T-helper 1 cell treated with Interleukin-12 subunit alpha and Interleukin-12 subunit beta and Interleukin-4 antibody, amounts not matched to agents 30 μg/mL and 1 μg/mL, for 36 hours (primary cell): ENCODE measurements around the gene ZNF224.

Experiments
- H3K27ac Mint-ChIP-seq: one replicate; pipeline ENCODE4 v1.8.0; 2021; ENCODE audit warnings: mild to moderate bottlenecking, mixed read lengths
- H3K27me3 Mint-ChIP-seq: one replicate; pipeline ENCODE4 v1.8.0; 2021; ENCODE audit warnings: low read depth, mixed read lengths
- H3K36me3 Mint-ChIP-seq: one replicate; pipeline ENCODE4 v1.8.0; 2021; ENCODE audit warnings: low read depth, mixed read lengths
- H3K4me1 Mint-ChIP-seq: one replicate; pipeline ENCODE4 v1.8.0; 2021; ENCODE audit warnings: low read depth, mixed read lengths
- H3K4me3 Mint-ChIP-seq: one replicate; pipeline ENCODE4 v1.8.0; 2021; ENCODE audit warnings: mild to moderate bottlenecking, moderate library complexity, mixed read lengths
- H3K9me3 Mint-ChIP-seq: one replicate; pipeline ENCODE4 v1.8.0; 2021; ENCODE audit warnings: mixed read lengths

The ZNF224 gene

DNA sequence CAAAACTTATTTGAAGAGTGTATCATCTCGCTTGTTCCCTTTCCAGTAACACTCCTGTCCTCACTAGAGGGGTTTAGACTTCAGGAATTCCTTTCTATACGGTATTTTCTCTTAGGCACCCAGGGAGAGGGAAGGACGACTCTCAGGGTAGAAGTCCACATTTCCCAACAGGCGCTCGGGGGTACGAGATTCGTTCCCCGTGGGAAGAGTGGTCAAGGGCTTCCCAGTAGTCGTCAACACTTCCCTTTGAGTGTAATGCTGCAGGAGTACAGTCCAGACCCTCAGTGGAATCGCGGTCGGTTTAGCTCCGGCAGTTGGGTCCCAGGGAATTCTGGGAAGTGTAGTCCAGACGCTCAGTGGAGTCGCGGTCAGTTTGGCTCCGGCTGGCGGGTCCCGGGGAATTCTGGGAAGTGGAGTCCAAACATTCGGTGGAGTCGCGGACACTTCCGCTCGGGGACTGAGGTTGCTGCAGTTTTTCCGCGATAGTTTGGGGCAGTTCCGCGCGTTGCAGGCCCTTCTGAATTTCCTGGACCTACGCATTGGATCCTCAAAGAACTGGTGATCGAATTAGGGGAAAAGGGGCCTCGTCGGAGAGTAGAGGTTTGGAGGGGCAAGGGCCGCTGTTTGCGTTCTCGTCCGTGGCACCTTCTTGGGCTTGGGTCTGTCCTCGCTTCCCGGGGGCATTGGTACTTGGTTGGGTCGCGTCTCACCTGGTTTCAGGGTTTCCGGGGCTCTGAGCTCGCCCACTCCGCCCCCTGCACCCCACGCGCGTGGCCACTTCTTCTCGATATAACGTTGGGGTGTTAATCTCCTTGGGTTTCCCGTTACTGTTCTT lies at the start of gene ZNF224:
TSS of gene ZNF224 (plus strand) at position 431 of the 835 bp plus-strand sequence. CDS start 3,513 bp downstream, outside the sequence.
- Mint-ChIP-seq H3K4me3 (peak within 1 kb of the TSS; percentile 97), H3K27me3 (no peaks in the 10 kb centered on the region), H3K4me1 (peaks cover 10% of the 10 kb centered on the region), H3K9me3 (peaks cover 39% of the 10 kb centered on the region), H3K27ac (peak within 1 kb of the TSS; percentile 84), H3K36me3 (peaks cover 31% of the 10 kb centered on the region)

DNA sequence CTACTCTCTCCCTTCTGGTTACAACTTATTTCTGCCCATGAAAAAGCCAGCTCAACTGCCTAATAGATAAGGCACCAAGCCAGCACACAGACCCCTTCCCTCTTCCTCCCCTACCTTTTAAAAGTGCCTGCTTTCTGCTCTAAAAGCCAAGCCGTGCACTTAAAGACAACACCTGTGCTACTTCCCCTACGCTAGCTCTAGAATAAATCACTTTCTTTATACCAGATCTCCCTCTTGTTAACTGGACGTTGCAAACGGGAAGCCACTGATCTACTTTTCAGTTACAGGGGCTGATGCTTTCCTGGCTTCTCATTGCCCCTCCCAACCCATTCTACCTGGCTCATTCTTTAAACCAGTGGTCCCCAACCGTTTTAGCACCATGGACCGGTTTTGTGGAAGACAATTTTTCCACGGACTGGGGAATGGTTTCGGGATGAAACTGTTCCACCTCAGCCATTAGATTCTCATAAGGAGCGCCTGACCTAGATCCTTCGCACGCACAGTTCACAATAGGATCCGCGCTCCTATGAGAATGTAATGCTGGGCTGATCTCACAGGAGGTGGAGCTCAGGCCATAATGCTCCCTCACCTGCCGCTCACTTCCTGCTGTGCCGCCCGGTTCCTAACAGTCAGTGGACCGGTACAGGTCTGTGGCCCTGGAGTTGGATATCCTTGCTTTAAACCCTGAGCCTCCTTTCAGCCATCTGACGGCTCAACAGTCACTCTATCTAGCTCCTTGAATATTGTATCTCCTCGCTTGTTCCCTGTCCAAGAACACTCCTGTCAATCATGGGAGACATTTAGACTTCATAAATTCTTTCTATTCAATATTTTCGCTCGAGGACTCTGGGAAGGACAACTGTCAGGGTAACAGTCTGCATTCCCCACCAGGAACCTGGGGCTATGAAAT lies 43.2 kb upstream of the ZNF224 start:
- peaks cover 69% of the 10 kb centered on the region for H3K9me3 Mint-ChIP-seq
- peaks cover 3% of the 10 kb centered on the region for H3K4me1 Mint-ChIP-seq
- H3K27ac Mint-ChIP-seq: no peak overlapping the region
- peak overlapping the region; percentile 74 for H3K4me3 Mint-ChIP-seq
- no peaks in the 10 kb centered on the region for H3K36me3 Mint-ChIP-seq
- H3K27me3 Mint-ChIP-seq: no peaks in the 10 kb centered on the region

DNA sequence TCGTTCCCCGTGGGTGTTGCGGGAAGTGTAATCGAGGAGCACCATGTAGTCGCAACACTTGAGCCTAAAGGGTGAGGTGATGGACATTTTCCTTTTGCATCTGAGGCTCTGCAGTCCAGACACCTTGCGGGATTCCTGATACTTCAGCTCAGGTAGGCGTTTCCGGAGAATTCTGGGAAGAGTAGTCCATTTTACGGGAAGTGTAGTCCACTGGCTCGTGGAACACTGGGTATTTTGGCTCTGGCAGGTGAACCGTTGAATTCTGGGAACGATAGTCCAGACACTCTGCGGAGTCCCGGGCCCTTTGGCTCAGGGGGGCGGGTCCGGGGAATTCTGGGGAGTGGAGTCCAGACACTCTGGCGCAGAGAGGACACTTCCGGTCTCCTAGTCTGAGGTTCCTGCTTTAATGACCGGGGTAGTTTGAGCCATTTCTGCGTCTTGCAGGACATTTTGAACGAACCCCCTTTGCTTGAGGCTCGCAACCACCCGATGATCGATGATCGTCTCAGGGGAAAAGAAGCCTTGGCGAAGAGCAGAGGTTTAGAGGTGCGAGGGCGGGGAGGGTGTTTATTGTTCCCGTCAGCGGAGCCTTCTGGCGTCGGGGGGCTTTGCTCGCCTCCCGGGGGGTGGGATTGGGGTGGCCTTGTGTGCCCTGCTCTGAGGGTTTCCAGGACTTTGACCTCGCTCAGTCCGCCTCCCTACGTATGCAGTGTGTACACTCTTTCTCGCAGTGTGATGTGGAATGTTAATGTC lies 42.3 kb upstream of the ZNF224 start, which contains the start of gene ZNF223:
TSS of gene ZNF223 (plus strand) at position 387 of the 753 bp plus-strand sequence. CDS start 3,141 bp downstream, outside the sequence.
- H3K36me3 Mint-ChIP-seq: no peaks in the 10 kb centered on the region
- H3K9me3 Mint-ChIP-seq: peaks cover 66% of the 10 kb centered on the region
- H3K27me3 Mint-ChIP-seq: no peaks in the 10 kb centered on the region
- peaks cover 3% of the 10 kb centered on the region for H3K4me1 Mint-ChIP-seq
- H3K4me3 Mint-ChIP-seq: peak within 1 kb of the TSS; percentile 74
- H3K27ac Mint-ChIP-seq: no peak within 1 kb of the TSS

DNA sequence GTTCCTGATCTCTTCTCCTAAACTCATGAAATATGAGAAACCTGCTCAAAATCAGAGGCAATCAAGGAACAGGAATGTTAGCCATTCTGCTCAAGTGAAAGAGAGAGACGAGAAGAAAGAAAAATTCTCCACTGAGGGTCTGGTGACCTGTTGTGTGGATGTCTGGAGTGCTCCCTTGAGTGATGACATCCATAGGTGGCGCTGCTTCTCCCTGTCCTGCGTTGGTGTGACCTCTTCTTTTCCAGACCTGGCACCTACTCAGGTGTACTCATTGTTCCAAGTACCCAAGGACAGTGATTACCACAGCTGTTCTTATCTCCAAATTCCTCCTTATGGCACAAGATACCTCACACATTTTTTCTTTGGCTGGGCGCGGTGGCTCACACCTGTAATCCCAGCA lies 38.3 kb upstream of the ZNF224 start:
- H3K4me3 Mint-ChIP-seq: no peak overlapping the region
- no peak overlapping the region for H3K27ac Mint-ChIP-seq
- H3K36me3 Mint-ChIP-seq: no peaks in the 10 kb centered on the region
- peaks cover 3% of the 10 kb centered on the region for H3K4me1 Mint-ChIP-seq
- H3K27me3 Mint-ChIP-seq: no peaks in the 10 kb centered on the region
- H3K9me3 Mint-ChIP-seq: peaks cover 63% of the 10 kb centered on the region

DNA sequence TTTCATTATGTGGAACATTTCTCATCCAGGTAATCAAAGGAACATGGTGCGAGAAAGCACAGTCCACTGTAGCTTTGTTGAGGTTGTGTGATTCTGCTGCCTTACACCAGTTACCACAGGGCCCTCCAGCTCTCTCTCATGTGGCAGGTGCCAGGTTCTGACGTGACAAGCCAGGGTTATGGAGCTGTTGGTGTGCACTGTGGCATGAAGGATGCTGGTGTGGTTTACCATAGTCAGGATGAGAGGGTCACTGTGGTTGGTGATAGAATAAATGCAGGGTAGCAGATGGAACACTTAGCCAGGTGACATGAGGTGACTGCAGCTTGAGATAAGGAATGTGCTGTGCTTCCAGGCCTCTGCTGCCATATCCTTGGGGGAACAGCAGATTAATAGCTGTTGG lies 34.9 kb upstream of the ZNF224 start:
- Mint-ChIP-seq H3K36me3 (no peaks in the 10 kb centered on the region), H3K27ac (no peak overlapping the region), H3K4me3 (no peak overlapping the region), H3K27me3 (no peaks in the 10 kb centered on the region), H3K4me1 (no peaks in the 10 kb centered on the region), H3K9me3 (peaks cover 49% of the 10 kb centered on the region)

DNA sequence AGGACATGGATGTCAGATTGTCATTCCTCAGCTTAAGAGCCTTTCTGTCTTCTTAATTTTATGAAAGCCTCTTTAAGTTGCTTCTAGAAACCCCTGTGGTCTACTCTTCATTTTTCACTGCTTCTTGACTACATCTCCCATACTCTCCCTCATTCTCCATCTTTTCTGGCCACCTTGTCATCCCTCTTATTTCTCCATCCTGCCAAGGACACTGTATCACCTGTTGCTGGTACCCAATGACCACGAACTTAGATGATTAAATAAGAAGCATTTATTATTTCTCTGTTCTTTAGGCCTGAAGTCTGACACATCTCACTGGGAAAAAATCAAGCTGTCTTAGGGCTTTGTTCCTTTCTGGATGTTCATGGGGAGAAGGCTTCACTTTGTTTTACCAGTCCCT lies 33.1 kb upstream of the ZNF224 start:
- H3K27ac Mint-ChIP-seq: no peak overlapping the region
- H3K4me3 Mint-ChIP-seq: no peak overlapping the region
- H3K36me3 Mint-ChIP-seq: peaks cover 2% of the 10 kb centered on the region
- H3K9me3 Mint-ChIP-seq: peaks cover 41% of the 10 kb centered on the region
- H3K4me1 Mint-ChIP-seq: no peaks in the 10 kb centered on the region
- H3K27me3 Mint-ChIP-seq: no peaks in the 10 kb centered on the region

DNA sequence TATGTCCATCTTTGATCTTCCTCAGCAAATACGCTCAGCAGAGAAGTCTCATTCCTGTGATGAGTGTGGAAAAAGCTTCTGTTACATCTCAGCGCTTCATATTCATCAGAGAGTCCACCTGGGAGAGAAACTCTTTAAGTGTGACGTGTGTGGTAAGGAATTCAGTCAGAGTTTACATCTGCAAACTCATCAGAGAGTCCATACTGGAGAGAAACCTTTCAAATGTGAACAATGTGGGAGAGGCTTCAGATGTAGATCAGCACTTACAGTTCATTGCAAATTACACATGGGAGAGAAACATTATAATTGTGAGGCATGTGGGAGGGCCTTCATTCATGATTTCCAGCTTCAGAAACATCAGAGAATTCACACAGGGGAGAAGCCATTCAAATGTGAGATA lies 27.9 kb upstream of the ZNF224 start:
- peaks cover 11% of the 10 kb centered on the region for H3K36me3 Mint-ChIP-seq
- peaks cover 54% of the 10 kb centered on the region for H3K9me3 Mint-ChIP-seq
- H3K27ac Mint-ChIP-seq: no peak overlapping the region
- no peaks in the 10 kb centered on the region for H3K27me3 Mint-ChIP-seq
- H3K4me1 Mint-ChIP-seq: peaks cover 4% of the 10 kb centered on the region
- no peak overlapping the region for H3K4me3 Mint-ChIP-seq

DNA sequence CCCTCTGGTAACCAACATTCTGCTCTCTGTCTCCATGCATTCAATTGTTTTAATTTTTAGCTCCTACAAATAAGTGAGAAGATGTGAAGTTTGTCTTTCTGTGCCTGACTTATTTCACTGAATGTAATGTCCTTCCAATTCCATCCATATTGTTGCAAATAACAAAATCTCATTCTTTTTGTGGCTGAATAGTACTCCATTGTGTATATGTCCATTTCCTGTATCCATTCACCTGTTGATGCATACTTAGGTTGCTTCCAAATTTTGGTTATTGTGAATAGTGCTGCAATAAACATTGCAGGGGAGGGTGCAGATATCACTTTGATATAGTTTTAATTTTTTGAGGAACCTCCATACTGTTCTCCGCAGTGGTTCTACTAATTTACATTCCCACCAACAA lies 24.7 kb upstream of the ZNF224 start:
- H3K4me1 Mint-ChIP-seq: peaks cover 19% of the 10 kb centered on the region
- peaks cover 58% of the 10 kb centered on the region for H3K9me3 Mint-ChIP-seq
- H3K36me3 Mint-ChIP-seq: peaks cover 16% of the 10 kb centered on the region
- H3K4me3 Mint-ChIP-seq: no peak overlapping the region
- H3K27me3 Mint-ChIP-seq: no peaks in the 10 kb centered on the region
- H3K27ac Mint-ChIP-seq: no peak overlapping the region

DNA sequence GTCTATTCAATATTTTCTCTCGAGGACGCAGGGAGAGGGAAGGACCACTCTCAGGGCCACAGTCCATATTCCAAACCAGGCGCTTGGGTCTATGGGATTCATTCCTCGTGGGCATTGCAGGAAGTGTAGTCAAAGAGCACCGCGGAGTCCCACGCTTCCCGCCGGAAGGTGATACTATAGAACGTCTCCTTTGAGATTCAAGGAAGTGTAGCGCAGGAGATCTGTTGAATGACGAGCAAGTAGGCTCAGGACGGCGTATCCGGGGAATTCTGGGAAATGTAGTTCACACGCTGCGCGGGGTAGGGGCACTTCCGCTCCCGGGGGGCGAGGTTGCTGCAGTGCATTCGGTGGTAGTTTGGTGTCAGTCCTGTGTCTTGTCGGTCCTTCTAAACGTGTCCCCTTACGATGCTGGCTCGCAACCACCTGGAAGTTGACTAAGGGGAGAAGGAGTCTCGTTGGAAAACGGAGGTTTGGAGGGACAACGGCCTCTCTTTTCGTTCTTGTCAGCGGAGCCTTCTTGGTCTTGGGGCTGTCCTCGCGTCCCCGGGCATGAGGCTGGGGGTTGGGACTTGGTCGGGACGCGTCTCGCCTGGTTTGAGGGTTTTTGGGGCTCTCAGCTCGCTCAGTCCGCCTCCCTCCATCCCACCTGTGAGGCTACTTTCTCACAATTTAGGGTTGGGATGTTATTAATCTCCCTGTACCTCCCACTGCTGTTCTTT lies 22.2 kb upstream of the ZNF224 start, which contains the start of gene ZNF284:
TSS of gene ZNF284 (plus strand) at position 336 of the 719 bp plus-strand sequence. CDS start 4,231 bp downstream, outside the sequence.
- Mint-ChIP-seq H3K4me3 (peak within 1 kb of the TSS; percentile 88), H3K36me3 (peaks cover 16% of the 10 kb centered on the region), H3K9me3 (peaks cover 58% of the 10 kb centered on the region), H3K4me1 (peaks cover 19% of the 10 kb centered on the region), H3K27me3 (no peaks in the 10 kb centered on the region), H3K27ac (peak within 1 kb of the TSS; percentile 60)

DNA sequence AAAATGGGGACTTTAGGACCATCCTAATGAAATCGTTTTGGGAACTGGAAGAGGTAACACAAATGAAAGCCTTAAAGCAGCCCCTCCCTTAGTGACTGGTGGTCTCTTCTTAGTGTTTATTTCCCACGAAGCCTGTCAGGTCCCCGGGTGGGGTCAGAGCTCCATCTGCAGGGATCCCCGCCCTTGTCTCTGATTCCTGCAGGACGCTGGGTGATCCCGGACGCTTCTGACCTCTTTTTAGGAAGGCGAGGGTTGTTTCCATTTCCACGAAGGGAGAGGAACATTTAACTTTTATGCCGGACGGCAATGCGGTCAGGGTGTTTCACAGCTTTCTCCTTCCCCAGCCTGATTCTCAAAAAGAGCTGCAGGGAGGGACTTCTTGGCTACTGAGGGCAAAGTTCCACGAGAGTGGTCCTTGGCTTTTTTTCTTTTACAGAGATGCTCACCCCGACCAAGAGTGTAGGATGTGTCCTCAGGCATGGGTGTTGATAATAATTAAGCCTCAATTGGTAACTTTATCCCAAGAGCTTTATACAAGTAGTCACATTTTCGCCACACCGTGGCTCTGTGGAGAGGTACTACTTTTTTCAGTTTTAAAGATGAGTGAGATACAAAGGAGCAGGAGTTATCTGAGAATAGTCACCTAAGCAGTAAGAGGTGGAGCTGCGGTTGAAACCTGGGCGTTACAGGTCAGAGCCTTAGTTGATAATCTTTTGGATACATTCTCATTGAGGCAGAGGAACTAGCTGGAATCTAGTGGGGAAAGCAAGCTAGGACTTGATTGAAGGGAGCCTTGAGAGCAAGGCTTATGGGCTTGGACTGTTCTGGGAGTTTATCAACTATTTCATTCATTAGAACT lies 21.4 kb upstream of the ZNF224 start:
- peaks cover 60% of the 10 kb centered on the region for H3K9me3 Mint-ChIP-seq
- peaks cover 16% of the 10 kb centered on the region for H3K36me3 Mint-ChIP-seq
- H3K27me3 Mint-ChIP-seq: no peaks in the 10 kb centered on the region
- peaks cover 19% of the 10 kb centered on the region for H3K4me1 Mint-ChIP-seq
- peak overlapping the region; percentile 60 for H3K27ac Mint-ChIP-seq
- peak overlapping the region; percentile 88 for H3K4me3 Mint-ChIP-seq

DNA sequence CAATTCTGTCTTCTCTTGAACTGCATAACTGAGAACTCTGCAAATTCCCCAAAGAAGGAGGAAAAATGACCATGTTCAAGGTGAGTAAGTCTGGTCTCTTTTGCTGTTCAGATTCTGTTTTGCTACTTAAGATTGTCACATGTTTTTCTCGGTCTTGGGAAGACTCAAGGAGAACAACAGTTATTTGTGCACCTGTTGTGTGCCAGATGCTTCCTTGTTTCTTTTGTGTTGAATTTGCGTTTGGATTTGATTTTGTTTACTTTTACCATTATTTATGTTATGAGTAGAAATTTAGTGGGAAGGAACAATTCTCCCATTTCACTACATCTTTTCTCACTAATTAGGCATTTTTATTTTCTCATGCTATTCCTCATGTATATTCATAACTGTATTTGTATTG lies 17.8 kb upstream of the ZNF224 start:
- peaks cover 37% of the 10 kb centered on the region for H3K9me3 Mint-ChIP-seq
- no peak overlapping the region for H3K4me3 Mint-ChIP-seq
- no peaks in the 10 kb centered on the region for H3K27me3 Mint-ChIP-seq
- H3K4me1 Mint-ChIP-seq: peaks cover 14% of the 10 kb centered on the region
- peaks cover 15% of the 10 kb centered on the region for H3K36me3 Mint-ChIP-seq
- no peak overlapping the region for H3K27ac Mint-ChIP-seq

DNA sequence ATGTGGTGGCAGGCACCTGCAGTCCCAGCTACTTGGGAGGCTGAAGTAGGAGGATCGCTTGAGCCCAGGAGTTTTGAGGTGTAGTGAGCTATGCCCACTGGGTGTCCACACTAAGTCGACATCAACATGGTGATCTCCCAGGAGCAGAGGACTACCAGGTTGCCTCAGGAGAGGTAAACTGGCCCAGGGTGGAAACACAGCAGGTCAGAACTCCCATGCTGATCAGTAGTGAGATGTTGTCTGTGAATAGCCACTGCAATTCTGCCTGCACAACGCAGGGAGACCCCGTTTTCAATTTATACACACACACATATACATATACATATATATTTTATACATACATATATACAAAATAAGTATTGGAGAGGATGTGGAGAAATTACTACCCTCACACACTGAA lies 2.1 kb upstream of the ZNF224 start:
- H3K36me3 Mint-ChIP-seq: peaks cover 15% of the 10 kb centered on the region
- H3K27ac Mint-ChIP-seq: no peak overlapping the region
- no peak overlapping the region for H3K4me3 Mint-ChIP-seq
- peaks cover 23% of the 10 kb centered on the region for H3K9me3 Mint-ChIP-seq
- H3K4me1 Mint-ChIP-seq: peaks cover 8% of the 10 kb centered on the region
- H3K27me3 Mint-ChIP-seq: no peaks in the 10 kb centered on the region

DNA sequence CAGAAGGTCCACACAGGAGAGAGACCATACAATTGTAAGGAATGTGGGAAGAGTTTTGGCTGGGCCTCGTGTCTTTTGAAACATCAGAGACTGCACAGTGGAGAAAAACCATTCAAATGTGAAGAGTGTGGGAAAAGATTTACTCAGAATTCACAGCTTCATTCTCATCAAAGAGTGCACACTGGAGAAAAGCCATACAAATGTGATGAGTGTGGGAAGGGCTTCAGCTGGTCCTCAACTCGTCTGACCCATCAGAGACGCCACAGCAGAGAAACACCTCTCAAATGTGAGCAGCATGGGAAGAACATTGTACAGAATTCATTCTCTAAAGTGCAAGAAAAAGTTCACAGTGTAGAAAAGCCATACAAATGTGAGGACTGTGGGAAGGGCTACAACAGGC lies 13.6 kb downstream of the ZNF224 start:
- Mint-ChIP-seq H3K9me3 (peaks cover 82% of the 10 kb centered on the region), H3K36me3 (peaks cover 60% of the 10 kb centered on the region), H3K4me1 (peaks cover 6% of the 10 kb centered on the region), H3K27me3 (no peaks in the 10 kb centered on the region), H3K4me3 (no peak overlapping the region), H3K27ac (no peak overlapping the region)
